SU-DHL-6 (cell line): ENCODE results near the gene DMXL1.

Experiments used
- EZH2phosphoT487 ChIP-seq: fragments of 200-600 bp; sonication (generic), shearing (Covaris generic); conservative IDR thresholded peaks from 2 replicates; pipeline ENCODE4 v1.6.1; 2018; ENCODE audit warnings: mild to moderate bottlenecking, antibody characterized with exemption, low read length, moderate library complexity, mixed read lengths
- TF ChIP-seq, protein P1 (sequence below): fragments of 200-600 bp; sonication (generic); IDR thresholded peaks from one replicate; pipeline ENCODE4 v1.5.1; 2017; ENCODE audit warnings: antibody characterized with exemption, mild to moderate bottlenecking, low read length, moderate library complexity; ENCODE audit not compliant: insufficient read depth, poor library complexity, severe bottlenecking

DNA sequence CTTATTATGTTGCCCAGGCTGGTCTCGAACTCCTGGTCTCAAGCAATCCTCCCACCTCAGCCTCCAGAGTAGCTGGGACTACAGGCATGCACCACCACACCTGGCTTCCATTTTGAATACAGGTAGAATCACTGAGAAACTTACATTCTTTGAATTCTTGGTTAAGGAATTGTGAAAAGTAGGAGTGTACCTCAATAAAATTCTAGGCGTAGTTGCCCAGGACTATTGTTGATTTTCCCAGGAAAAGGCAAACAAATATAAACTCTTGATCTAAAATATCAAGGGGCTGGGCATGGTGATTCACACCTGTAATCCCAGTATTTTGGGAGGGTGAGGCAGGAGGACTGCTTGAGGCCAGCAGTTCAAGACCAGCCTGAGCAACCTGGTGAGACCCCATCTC, 16.8 kb upstream of the DMXL1 start:
- TF ChIP-seq, protein P1, sequence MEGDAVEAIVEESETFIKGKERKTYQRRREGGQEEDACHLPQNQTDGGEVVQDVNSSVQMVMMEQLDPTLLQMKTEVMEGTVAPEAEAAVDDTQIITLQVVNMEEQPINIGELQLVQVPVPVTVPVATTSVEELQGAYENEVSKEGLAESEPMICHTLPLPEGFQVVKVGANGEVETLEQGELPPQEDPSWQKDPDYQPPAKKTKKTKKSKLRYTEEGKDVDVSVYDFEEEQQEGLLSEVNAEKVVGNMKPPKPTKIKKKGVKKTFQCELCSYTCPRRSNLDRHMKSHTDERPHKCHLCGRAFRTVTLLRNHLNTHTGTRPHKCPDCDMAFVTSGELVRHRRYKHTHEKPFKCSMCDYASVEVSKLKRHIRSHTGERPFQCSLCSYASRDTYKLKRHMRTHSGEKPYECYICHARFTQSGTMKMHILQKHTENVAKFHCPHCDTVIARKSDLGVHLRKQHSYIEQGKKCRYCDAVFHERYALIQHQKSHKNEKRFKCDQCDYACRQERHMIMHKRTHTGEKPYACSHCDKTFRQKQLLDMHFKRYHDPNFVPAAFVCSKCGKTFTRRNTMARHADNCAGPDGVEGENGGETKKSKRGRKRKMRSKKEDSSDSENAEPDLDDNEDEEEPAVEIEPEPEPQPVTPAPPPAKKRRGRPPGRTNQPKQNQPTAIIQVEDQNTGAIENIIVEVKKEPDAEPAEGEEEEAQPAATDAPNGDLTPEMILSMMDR: no peak
- TF ChIP-seq EZH2phosphoT487: no peak
